ENCODE results near the gene CCDC78.
"Not testable (repeated sequence)": the region's sequence is repeated elsewhere in the genome, so short reads cannot be mapped to it uniquely, and the experiment has no call there.

The CCDC78 gene

GRCh38 chr16:691242-691641 lies 35.0 kb downstream of the CCDC78 start:
- not testable (repeated sequence) for DNase-seq

DNA sequence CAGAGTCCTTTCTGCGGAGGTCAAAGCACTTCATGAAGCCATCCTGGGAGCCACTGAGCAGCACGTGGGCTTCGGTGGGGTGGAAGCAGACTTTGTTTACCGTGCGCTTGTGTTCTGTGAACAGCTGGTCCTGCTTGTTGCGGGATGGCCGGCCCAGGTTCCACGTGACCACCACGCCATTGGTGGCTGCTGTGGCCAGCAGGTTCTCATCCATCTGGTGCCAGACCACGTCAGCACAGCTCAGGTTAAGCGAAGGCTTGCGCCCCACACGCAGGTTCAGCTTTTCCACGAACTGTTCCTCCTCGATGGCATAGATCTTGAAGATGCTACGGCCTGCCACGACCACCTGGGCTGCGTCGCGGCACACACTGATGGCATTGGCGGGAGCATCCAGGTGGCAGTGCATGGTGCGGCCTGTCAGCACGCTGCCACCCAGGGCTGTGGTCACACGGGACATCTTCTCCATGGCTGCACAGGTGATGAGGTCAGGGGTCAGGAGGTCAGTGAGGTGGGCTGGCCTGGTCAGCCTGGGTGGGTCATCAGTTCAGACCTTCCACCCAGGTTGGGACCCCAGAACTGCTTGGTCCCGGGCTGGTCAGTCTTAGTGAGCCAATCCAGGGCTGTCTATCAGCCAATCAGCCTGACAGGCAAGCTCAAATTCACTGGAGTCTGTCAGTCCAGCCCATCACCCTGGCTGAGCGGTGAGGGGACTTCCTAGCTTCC lies 36.9 kb downstream of the CCDC78 start:
- DNase-seq: no peak

GRCh38 chr16:687499-687898 lies 38.7 kb downstream of the CCDC78 start:
- DNase-seq: no peak

- DNase-seq: no peak
These were observed 39.6 kb downstream of the CCDC78 start for GRCh38 chr16:686459-687260.

- DNase-seq: no peak
These were observed 40.3 kb downstream of the CCDC78 start for GRCh38 chr16:685967-686366.

DNA sequence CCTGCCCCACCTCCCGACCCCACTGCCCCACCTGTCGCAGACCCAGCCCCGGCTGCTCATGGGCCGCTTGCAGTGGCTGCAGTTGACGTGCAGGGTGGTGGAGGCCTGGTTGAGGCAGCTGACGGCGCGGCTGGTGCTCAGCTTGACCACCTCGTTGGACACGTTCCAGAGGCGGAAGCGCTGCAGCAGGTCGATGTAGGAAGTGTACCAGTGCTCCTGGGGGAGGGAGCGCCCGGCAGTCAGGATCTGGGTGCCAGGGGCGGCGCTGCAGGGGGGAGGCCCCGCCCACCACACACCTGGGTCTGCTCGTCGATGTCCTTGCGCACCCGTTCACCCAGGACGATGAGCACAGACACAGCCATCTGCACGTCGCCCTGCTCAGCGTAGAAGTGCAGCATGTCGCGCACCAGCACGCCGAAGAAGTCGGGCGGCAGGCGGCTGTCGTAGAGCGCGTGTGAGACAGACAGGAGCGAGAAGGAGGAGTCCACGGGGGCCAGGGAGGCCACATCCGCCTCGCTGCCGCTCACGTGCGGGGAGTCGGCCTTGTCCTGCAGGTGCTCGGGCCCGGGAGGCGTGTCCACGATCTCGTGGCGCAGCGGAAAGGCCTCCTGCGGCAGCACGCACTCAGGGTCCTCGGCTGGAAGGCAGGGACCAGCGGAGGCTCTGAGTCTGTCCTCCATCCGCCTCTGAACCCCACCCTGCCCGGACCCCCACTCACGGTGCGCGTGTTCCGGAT lies 41.1 kb downstream of the CCDC78 start:
- no peak for DNase-seq

DNA sequence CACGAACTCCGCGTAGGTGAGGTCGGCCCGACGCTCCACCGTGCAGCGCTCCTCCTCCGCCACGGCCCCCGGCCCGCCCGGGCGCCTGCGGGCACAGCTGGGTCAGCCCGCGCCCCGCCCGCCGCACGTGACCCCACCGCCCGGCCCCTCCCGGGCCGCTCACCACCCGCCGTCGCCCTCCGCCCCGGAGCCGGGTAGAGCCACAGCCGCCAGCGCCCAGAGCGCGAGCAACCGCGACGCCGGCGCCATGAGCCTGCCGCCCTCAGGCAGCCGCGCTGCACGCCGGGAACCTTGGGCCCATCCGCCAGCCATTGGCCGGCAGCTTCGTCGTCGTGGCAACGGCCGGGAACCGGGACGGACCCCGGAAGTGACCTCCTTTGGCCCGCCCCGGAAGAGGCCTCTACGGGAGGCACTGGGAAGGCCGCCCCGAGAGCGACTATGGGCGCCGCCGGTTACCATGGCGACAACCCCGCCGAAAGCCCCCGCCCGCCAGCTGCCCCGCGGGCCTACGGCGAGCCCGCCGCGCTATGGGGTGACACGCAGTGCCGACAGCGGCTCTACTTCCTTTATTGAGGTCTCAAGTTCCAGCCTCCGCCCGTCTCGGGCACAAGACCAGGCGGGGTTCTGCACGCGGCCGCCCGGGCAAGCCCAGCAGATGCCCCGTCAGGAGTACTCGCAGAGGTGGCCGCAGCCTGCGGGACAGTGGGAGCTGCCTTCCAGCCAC lies 42.0 kb downstream of the CCDC78 start, which contains the start of gene JMJD8:
TSS of gene JMJD8 (minus strand) at position 264 of the 724 bp plus-strand sequence. CDS start at position 249, 15 bp downstream.
- DNase-seq: peak; percentile 98

- DNase-seq: no peak
These were observed 42.7 kb downstream of the CCDC78 start for GRCh38 chr16:683396-684070.

DNA sequence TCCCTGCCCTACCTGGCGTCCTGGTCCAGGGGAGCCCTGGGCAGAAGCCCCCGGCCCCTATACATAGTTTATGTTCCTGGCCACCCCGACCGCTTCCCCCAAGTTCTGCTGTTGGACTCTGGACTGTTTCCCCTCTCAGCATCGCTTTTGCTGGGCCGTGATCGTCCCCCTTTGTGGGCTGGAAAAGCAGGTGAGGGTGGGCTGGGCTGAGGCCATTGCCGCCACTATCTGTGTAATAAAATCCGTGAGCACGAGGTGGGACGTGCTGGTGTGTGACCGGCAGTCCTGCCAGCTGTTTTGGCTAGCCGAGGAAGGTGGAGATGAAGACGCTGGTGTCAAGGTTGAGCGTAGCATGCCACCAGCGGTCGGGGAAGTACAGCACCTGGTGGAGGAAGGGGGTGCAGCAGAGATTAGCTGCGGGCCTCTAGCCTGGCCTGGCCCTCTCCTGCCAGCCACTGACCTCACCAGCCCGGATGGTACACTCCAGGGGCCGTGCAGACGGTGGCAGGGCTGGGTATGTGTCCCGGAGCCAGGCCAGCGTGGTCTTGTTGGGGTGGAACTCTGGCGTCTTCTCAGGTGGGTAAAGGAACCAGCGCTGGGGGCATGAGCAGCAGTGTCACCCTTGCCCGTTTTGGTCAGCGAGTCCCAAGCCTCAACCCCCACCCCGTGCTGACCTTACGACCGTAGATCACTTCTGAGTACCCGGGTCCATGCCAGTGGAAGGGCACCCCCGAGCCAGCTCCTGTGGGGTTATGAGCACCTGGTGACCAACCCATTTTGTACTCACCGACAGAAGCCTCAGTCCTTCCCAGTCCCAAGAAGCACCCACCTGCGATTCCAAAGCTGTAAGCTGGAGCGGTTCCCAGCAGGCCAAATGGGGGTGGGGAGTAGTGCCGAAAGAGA lies 43.5 kb downstream of the CCDC78 start:
- DNase-seq: no peak

- DNase-seq: no peak
These were observed 44.4 kb downstream of the CCDC78 start for GRCh38 chr16:681746-682427.

DNA sequence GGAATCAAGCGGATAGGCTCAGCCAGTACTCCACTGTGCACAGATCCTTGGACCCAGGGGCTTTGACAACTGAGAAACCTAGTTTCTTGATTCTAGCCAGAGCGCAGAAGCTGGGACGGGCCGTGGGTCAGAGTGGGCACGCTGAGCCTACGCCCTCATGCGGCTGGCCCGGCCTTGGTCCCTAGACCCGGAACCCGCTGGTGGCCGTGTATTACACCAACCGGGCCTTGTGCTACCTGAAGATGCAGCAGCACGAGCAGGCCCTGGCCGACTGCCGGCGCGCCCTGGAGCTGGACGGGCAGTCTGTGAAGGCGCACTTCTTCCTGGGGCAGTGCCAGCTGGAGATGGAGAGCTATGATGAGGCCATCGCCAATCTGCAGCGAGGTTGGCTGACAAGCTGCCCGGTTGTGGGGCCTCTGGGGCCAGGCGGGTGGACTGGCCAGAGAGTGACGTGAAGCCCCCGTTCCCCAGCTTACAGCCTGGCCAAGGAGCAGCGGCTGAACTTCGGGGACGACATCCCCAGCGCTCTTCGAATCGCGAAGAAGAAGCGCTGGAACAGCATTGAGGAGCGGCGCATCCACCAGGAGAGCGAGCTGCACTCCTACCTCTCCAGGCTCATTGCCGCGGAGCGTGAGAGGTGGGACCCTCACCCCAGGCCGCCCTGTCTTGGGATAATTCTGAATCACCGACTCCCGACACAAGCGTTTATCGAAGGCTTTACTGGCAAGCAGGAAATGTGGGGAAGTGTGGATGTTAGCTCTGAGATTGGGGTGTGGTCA lies 45.1 kb downstream of the CCDC78 start:
- DNase-seq: no peak

DNA sequence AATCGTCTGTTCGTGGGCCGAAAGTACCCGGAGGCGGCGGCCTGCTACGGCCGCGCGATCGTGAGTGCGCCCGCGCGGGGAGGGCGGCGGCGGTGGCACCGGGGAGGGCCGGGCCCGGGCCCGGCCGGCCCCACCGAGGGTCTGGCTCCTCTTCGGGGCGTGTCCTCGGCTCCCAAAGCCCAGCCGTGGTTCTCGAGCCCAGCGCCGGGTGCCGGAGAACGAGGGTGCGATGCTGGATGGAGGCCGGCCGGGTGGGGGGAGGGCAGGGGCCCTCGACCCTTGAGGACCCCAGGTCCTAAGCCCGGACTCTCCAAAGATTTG lies 45.7 kb downstream of the CCDC78 start:
- DNase-seq: no peak

DNA sequence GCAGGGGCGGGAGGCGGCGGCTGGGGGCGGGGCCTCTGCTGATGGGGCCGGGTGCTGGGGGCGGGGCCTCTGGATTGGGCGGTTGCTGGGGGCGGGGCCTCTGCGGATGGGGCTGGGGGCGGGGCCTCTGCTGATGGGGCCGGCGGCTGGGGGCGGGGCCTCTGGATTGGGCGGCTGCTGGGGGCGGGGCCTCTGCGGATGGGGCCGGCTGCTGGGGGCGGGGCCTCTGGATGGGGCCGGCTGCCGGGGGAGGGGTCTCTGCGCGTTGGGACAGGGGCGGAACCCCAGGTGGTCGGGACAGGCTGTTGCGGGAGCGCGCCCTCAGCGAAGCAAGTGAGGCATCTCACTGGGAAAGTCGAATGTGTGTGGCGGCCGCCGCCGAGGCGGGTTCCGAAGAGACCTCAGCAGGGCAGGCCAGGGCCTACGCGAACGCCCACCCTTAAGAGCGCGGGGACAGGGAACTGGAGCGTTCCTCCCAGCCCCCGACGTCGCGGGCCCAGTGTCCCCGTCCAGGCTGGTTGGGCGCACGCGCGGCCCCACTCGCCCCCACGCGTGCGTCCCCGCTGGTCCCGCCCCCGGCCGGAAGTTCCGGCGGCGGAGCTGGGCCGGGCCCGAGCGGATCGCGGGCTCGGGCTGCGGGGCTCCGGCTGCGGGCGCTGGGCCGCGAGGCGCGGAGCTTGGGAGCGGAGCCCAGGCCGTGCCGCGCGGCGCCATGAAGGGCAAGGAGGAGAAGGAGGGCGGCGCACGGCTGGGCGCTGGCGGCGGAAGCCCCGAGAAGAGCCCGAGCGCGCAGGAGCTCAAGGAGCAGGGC lies 46.2 kb downstream of the CCDC78 start, which contains the start of gene STUB1:
TSS of gene STUB1 (plus strand) at position 597 of the 811 bp plus-strand sequence. CDS start at position 713, 116 bp downstream.
- DNase-seq: peak; percentile 96

DNA sequence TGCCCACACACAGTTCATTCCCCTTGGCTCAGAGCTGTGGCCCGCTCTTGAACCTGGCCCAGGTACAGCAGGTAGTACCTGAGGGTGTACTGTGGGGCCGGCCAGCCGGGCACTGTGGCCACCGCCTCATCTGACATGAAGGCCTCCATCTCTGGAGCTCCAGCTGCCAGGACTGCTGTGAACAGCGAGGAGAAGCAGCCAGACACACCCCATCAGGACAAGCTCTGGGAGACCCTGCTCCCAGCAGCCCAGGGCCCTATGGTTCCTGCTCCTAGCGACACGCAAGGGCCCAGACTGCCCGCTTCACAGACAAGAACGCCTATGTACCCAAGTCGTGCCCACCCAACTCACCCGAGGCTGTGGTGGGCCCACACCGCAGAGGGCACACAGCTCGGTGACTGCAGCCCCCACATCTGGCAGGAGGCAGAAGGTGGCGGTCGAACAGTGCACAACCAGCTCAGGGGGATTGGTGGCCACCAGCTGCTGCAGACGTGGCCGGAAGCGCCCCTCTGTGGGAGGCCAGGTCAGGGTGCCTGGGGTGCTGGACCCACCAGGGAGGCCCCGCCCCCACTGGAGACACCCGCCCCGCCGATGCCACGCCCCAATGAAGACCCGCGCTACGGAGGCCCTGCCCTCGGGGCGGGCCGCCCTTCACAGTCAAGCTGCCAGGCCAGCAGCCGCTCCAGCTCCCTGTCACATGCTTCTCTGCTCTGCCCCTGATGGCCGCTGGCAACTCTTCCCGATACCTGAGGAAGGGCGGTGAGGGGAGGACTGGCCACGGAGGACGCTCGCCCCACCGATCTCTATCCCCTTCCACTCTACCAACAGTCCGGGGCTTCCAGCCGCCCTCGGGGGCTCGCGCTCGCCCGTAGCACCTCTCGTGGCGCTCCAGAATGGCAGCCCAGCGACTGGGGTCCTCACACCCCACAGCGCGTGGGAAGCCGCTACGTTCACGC lies 47.1 kb downstream of the CCDC78 start:
- DNase-seq: peak; percentile 85

DNA sequence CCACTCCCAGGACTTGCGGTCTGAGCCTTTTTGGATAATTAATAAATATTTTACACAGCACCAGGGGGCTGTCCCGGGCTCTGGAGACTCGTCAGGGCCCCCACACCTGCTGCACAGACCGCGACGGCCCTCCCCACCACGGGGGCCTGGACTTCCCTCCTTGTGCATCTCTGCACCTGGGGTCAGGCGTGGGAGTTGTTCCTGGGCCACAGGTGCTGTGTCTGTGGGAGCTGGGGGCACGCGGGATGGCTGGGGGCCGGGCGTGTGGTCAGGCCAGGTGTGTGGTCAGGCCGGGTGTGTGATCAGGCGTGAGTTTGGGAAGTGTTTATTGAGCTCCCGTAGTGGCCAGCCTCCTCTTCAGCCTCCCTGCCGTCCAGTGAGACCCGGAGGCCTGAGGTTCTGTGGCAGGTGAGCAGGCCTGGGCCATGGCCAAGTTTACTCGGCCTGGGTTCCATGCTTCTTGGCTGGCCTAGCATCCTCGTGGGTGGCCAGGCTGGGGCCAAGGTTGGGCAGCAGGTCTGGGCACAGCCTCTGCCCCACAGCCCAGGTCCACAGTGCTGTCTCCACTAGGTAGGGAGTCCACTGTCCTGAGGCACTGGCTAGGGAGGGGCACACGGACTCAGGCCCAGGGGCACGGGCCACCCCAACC lies 47.9 kb downstream of the CCDC78 start:
- peak; percentile 51 for DNase-seq

DNA sequence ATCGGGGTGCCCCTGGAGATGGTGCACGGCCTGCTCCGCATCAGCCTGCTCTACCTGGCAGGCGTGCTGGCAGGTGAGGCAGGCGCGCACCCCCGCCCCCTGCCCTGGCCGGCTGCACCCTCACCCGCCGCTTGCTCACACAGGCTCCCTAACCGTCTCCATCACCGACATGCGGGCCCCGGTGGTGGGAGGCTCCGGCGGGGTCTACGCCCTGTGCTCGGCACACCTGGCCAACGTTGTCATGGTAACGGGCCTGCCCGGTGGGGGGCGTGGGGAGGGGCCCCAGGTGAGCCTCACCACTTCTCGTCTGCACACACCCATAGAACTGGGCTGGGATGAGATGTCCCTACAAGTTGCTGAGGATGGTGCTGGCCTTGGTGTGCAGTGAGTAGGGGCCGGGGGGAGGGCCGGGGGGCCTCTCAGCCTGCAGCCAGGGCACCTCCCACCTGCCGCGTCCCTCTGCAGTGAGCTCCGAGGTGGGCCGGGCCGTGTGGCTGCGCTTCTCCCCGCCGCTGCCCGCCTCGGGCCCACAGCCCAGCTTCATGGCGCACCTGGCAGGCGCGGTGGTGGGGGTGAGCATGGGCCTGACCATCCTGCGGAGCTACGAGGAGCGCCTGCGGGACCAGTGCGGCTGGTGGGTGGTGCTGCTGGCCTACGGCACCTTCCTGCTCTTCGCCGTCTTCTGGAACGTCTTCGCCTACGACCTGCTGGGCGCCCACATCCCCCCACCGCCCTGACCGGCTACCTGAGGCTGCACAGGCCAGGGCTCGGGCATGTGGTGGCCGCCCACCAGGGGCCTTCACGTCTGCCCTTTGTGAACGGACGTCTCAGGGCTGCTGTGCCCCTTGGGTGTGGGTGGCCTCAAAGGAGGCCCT lies 48.7 kb downstream of the CCDC78 start:
- peak; percentile 26 for DNase-seq

Measured in femur (tissue), 1 donor.